ENCODE measurements around the gene SRR.

SRR gene

DNA sequence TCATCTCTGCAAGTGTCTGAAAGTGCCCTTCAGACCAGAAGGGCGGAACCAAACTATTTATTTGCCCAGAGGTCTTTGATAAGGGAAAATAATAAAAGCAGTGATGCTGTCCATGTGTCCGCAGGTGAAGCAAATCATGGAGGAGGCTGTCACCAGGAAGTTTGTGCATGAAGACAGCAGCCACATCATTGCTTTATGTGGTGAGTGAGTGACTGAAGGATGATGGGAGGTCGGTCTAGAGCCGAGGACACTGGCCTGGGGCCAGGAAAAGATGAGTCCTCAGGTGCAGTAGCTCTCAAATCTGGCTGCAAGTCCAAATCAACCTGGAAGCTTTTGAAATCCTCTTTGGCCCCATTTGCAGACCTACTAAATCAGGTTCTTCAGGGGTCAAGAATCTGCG is 39.7 kb downstream of the SRR start:
- no peaks in the 10 kb centered on the region for H3K27me3 ChIP-seq (ENCODE audit: low read length)
- no peaks in the 10 kb centered on the region for H3K36me3 ChIP-seq (ENCODE audit: low read length)
- H3F3A ChIP-seq (ENCODE audit: insufficient read depth): peaks cover under 1% of the 10 kb centered on the region; the same call in 1 of the 2 replicates
- H3K9ac ChIP-seq (ENCODE audit: low read length): no peak overlapping the region
- H3K79me2 ChIP-seq (ENCODE audit: insufficient read depth, low read length): peaks cover 1% of the 10 kb centered on the region; the same call in 1 of the 2 replicates
- H3K9me3 ChIP-seq (ENCODE audit: insufficient read depth, low read length): no peaks in the 10 kb centered on the region
- no peak for TF ChIP-seq EZH2phosphoT487 (conservative IDR thresholded peaks at IDR 0.05; ENCODE audit: low read length)
- TF ChIP-seq, protein P1, sequence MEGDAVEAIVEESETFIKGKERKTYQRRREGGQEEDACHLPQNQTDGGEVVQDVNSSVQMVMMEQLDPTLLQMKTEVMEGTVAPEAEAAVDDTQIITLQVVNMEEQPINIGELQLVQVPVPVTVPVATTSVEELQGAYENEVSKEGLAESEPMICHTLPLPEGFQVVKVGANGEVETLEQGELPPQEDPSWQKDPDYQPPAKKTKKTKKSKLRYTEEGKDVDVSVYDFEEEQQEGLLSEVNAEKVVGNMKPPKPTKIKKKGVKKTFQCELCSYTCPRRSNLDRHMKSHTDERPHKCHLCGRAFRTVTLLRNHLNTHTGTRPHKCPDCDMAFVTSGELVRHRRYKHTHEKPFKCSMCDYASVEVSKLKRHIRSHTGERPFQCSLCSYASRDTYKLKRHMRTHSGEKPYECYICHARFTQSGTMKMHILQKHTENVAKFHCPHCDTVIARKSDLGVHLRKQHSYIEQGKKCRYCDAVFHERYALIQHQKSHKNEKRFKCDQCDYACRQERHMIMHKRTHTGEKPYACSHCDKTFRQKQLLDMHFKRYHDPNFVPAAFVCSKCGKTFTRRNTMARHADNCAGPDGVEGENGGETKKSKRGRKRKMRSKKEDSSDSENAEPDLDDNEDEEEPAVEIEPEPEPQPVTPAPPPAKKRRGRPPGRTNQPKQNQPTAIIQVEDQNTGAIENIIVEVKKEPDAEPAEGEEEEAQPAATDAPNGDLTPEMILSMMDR (IDR thresholded peaks at IDR 0.05; ENCODE audit: insufficient read depth, low read length, poor library complexity, severe bottlenecking): no peak
- H4K20me1 ChIP-seq (ENCODE audit: low read depth, low read length): no peaks in the 10 kb centered on the region
- no peaks in the 10 kb centered on the region for H3K9me2 ChIP-seq (replicated peaks; ENCODE audit: insufficient read depth, low read length)
- no peak overlapping the region for H3K4me2 ChIP-seq (ENCODE audit: low read depth, low read length, poor library complexity, severe bottlenecking)
- no peak overlapping the region for H3K4me3 ChIP-seq (ENCODE audit: insufficient read depth, low read length, poor library complexity, severe bottlenecking)
- H2AFZ ChIP-seq (ENCODE audit: low read depth, low read length, severe bottlenecking): no peak overlapping the region
- H3K27ac ChIP-seq (ENCODE audit: low read depth, low read length): no peak overlapping the region

DNA sequence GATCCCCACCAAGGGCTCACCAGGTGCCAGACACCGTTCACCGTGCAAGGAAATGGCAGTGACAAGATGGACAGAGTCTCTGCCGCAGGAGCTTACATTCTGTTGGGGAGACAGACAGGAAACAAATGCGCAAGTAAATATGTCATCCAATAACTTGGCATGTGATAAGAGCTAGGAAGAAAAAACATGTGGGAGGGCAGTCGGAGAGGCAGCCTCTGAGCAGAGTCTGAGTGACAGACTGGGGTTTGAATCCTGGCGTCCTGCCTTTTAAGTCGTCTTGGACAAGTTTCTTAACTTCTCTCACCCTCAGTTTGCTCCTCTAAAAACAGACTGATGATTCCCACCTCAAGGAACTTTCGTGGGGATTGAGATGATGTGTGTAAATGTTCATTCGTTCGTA is 40.8 kb downstream of the SRR start:
- Histone ChIP-seq H2AFZ (ENCODE audit: low read depth, low read length, severe bottlenecking) (no peak overlapping the region), H3K9me2 (replicated peaks; ENCODE audit: insufficient read depth, low read length) (no peaks in the 10 kb centered on the region), H3K4me2 (ENCODE audit: low read depth, low read length, poor library complexity, severe bottlenecking) (no peak overlapping the region), H4K20me1 (ENCODE audit: low read depth, low read length) (no peaks in the 10 kb centered on the region), H3K4me3 (ENCODE audit: insufficient read depth, low read length, poor library complexity, severe bottlenecking) (no peak overlapping the region), H3K9me3 (ENCODE audit: insufficient read depth, low read length) (no peaks in the 10 kb centered on the region), H3K27me3 (ENCODE audit: low read length) (no peaks in the 10 kb centered on the region), H3K36me3 (ENCODE audit: low read length) (no peaks in the 10 kb centered on the region), H3K27ac (ENCODE audit: low read depth, low read length) (no peak overlapping the region), H3K9ac (ENCODE audit: low read length) (no peak overlapping the region), H3F3A (ENCODE audit: insufficient read depth) (no peaks in the 10 kb centered on the region), H3K79me2 (ENCODE audit: insufficient read depth, low read length) (no peaks in the 10 kb centered on the region)
- no peak for TF ChIP-seq EZH2phosphoT487 (conservative IDR thresholded peaks at IDR 0.05; ENCODE audit: low read length)
- TF ChIP-seq, protein P1 (IDR thresholded peaks at IDR 0.05; ENCODE audit: insufficient read depth, low read length, poor library complexity, severe bottlenecking): no peak

GRCh38 chr17:2346475-2346874 is 42.7 kb downstream of the SRR start:
- Histone ChIP-seq H3K4me3 (ENCODE audit: insufficient read depth, low read length, poor library complexity, severe bottlenecking) (no peak overlapping the region), H3K79me2 (ENCODE audit: insufficient read depth, low read length) (no peaks in the 10 kb centered on the region), H4K20me1 (ENCODE audit: low read depth, low read length) (no peaks in the 10 kb centered on the region), H3K4me2 (ENCODE audit: low read depth, low read length, poor library complexity, severe bottlenecking) (no peak overlapping the region), H3K9me3 (ENCODE audit: insufficient read depth, low read length) (no peaks in the 10 kb centered on the region), H2AFZ (ENCODE audit: low read depth, low read length, severe bottlenecking) (no peak overlapping the region), H3K9me2 (replicated peaks; ENCODE audit: insufficient read depth, low read length) (no peaks in the 10 kb centered on the region), H3K36me3 (ENCODE audit: low read length) (no peaks in the 10 kb centered on the region), H3K9ac (ENCODE audit: low read length) (no peak overlapping the region), H3F3A (ENCODE audit: insufficient read depth) (no peaks in the 10 kb centered on the region), H3K27ac (ENCODE audit: low read depth, low read length) (no peak overlapping the region), H3K27me3 (ENCODE audit: low read length) (no peaks in the 10 kb centered on the region)
- TF ChIP-seq, protein P1 (IDR thresholded peaks at IDR 0.05; ENCODE audit: insufficient read depth, low read length, poor library complexity, severe bottlenecking): no peak
- no peak for TF ChIP-seq EZH2phosphoT487 (conservative IDR thresholded peaks at IDR 0.05; ENCODE audit: low read length)
